OCI-M2 (cell line): ENCODE measurements around the gene PYDC1.
"Not testable (repeated sequence)": the region's sequence is repeated elsewhere in the genome, so short reads cannot be mapped to it uniquely, and the experiment has no call there.

ENCODE experiments used
- DNase-seq: peaks from one replicate; lab custom pipeline; 2025; ENCODE audit not compliant: unreplicated experiment; lab: John Stamatoyannopoulos, UW

The PYDC1 gene

DNA sequence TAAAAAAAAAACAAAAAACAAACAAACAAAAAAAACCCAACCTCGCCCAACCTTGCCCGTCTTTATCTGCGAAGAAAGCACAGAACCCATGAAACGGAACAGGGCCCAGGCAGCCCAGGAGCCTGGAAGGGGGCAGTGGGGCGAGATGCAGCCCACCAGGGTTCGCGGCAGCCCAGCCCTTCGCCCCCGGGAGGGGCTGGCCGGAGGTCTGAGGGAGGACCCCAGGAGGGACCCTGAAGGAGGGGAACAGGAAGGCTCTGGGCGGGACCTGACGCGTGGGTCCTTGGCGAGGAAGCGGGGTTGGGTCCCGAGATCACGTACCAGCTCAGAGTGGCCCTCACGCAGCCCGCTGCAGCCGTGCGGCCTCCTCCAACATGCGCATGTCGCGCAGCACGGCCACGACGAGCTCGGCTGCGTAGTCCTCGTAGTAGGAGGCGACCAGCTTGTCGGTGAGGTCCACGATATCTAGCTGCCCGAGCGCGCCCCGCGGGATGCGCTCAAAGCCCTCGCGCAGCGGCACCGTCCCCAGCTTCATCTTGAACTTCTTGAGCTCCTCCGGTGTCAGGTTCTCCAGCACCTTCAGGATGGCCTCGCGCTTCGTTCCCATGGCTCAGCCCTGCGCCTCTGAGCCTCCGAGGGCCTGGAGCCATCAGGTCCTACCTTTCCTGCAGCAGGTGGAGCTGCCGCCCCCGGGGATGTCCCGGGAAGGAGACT, at the start of gene PYDC1:
PYDC1 (minus strand) TSS at position 714 of the 714 bp plus-strand sequence; CDS start at position 607, 107 bp downstream.
- DNase-seq = no peak

DNA sequence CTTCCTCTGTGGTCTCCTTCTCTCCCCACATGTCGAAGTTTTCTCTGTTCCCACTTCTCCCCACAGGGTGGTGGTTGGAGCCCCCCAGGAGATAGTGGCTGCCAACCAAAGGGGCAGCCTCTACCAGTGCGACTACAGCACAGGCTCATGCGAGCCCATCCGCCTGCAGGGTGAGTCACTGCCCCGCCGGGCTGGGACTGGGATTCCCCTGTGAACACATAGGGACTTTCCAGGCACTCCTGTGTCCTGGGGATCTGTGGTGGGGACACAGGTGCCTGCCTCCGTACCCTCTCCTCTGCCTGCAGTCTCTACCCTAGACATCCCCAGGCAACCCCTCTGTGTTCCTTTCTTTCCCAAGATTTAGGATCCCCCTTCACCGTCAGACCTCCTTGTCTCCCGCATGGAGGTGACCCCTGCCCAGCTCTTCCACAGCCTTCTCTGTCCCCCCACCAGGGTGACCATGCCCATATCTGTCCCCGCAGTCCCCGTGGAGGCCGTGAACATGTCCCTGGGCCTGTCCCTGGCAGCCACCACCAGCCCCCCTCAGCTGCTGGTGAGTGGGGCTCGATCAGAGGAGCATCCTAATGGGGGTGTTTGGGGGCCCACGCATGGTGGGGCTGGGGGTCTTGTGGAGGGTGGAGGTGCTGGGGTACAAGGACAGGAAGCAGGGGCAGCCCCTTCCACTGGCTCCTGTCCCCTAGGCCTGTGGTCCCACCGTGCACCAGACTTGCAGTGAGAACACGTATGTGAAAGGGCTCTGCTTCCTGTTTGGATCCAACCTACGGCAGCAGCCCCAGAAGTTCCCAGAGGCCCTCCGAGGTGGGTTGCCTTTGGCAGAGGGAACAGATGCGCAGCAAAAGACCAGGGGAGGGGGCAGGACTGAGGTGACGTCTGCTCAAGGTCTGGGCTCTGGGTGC, 48.7 kb upstream of the PYDC1 start:
- no peak for DNase-seq

DNA sequence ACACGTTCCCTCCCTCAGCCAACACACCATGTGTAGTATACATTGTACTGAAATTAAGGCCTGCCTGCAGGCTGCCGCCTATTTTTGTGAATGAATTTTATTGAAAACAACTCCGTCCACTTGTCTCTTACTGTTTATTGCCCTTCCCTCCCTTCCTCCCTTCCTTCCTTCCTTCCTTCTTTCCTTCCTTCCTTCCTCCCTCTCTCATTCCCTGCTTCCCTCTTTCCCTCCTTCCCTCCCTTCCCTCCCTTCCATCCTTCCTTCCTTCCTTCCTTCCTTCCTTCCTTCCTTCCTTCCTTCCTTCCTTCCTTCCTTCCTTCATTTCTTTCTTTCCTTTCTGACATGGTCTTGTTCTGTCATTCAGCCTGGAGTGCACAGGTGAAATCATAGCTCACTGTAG, 45.1 kb upstream of the PYDC1 start:
- no peak for DNase-seq

DNA sequence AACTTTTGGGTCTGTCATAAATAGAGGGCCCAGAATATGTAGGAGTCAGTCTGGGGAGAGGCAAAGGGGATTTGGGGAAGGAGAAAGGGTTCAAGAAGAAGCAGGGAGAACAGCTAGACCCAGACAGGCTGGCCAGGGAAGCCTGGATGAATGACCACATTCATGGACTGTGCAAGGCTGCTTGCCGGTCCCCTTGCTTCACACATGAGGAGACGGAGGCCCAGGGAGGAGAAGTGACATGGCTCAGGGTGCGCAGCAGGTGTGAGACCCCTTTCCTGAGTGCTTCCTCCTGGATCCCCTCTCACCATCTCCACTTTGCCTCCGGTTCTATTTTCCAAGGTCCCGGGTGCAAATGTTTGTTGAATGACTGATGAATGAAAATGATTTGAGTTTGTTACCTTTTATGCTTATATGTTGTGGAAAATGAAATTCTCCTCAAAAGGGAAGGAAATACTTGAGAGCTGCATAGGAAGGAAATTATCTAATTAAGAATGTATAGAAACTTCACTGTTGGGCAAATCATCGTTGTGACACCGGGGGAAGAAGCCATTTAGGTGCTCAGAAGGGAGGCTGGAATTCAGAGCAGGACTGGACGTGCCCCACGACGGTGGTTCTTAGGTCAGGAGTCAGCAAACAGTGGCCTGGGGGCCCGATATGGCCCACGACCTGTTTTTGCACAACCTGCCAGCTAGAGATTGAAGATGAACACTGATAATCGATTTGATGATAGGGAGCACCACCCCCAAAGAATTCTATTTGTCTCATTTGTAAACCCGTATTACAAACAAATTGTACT, 43.4 kb upstream of the PYDC1 start:
- DNase-seq = no peak

DNA sequence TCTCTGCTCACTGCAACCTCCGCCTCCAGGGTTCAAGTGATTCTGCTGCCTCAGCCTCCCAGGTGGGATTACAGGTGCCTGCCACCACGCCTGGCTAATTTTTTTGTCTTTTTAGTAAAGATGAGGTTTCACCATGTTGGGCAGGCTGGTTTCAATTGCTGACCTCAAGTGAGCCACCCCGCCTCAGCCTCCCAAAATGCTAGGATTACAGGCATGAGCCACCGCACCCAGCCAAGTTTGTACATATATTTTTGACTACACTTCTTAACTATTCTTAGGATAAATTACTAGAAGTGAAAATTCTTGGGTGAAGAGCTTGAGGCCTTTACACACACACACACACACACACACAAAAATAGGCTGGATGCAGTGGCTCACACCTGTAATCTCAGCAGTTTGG, 41.4 kb upstream of the PYDC1 start:
- DNase-seq = no peak

DNA sequence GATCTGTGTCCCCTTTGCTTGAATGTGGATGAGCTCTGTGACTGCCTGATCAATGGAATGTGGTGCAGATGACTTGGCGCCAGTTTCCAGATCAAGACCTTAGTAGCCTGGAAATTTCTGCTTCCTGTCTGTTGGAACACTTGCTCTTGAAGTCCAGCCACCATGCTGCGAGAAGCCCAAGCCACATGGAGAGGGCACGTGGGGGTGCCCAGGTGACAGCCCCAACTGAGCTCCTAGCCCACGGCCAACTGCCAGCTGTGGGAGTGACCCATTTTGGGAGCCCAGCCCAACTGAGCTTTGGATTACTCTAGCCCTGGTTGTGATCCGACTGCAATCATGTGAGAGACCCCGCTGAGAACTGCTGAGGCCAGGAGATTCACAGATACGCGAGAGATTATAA, 39.5 kb upstream of the PYDC1 start:
- no peak for DNase-seq

DNA sequence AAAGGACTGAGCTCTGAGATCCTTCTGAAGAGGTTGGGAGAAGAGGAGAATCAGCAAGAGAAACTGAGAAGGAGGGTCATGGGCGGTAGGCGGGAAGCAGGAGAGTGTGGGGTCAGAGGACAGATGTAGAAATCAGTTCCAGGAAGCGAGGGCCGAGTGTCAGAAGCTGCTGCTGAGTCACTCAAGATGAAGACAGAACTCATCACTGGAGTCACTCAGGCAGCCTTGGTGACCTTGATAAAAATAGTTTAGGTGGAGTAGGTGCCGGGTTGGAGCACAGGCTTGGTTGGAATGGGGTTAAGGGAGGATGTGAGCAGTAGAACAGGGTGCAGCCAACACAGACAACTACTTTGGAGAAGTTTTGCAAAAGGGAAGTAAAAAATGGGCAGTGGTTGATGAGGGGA, 36.7 kb upstream of the PYDC1 start:
- no peak for DNase-seq

DNA sequence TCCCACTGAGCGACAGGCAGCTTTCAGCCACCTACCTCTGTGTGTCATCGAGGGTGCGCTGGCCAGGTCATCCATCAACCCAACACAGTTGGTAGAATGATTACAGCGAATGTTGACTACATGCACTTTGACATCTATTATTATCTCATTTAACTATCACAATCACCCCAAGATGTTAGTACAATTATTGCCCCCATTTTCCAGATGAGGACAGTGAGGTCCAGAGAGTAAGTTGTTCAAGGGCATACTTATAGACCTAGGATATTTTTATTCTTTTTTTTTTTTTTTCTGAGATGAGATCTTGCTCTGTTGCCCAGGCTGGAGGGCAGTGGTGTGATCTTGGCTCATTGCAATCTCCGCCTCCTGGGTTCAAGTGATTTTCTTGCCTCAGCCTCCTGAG, 34.5 kb upstream of the PYDC1 start:
- DNase-seq = no peak

DNA sequence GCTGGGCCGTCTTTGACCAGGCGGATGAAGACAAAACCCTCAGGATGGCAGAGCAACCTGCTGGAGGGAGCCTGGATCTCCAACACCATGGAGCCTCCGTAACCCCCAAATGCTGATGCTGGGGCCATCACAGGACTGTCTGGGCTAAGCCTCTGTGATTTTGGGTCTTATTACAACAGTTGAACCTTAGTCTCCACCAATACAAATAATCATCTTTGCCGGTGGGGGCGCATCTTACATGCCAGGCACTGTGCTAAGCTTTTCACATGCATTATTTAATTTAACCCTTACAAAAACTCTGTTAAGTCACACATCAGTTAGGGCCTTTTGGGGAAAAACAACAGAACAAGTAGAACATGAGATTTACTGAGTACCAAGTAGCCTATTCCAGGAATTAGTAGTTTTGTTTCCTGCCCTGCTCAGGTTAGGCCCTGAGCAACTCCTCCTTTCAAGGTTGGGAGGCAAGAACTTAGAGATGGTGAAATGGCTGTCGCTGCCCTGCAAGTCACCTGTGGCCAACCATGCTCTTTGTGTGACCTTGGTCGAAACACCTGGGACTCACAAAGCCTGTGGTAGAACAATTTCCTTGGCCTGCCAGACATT, 33.9 kb upstream of the PYDC1 start:
- DNase-seq = no peak

DNA sequence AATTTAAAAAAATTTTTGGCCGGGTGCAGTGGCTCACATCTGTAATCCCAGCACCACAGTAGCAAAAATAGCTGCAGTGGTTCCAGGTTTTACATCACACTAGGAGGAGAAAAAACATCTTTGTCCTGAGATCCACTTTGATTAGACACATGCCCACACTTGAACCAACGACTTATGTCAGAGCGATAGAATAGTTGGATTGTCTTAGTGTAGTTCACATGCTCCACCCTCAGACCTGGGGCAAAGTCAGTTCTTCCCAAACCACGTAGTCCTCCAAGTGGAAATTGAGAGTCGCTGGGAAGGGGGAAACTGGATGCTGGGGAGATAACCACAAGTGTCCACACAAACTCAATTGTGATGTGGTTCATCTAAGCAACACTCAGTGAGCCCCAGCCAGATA, 31.4 kb upstream of the PYDC1 start:
- DNase-seq = no peak

DNA sequence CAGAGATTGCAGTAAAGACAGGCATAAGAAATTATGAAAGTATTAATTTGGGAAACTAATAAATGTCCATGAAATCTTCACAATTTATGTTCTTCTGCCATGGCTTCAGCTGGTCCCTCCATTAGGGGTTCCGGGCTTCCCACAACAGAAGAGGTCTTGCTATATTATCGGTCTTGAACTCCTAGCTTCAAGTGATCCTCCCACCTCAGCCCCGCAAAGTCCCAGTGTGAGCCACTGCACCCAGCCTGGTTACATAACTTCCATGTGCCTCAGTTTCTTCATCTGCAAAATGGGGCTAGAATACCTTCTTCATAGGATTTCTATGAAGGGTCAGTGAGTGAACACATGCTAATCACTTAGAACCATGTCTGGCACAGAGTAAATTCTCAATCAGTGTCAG, 29.4 kb upstream of the PYDC1 start:
- no peak for DNase-seq

DNA sequence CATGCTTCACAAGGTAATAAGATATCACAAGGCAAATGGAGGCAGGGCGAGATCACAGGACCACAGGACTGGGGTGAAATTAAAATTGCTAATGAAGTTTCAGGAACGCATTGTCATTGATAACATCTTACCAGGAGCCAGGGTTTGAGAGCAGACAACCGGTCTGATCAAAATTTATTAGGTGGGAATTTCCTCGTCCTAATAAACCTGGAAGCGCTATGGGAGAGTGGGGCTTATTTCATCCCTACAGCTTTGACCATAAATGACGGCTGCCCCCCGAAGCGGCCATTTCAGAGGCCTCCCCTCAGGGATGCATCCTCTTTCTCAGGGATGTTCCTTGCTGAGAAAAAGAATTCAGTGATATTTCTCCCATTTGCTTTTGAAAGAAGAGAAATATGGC, 28.7 kb upstream of the PYDC1 start:
- DNase-seq = not testable (repeated sequence)

DNA sequence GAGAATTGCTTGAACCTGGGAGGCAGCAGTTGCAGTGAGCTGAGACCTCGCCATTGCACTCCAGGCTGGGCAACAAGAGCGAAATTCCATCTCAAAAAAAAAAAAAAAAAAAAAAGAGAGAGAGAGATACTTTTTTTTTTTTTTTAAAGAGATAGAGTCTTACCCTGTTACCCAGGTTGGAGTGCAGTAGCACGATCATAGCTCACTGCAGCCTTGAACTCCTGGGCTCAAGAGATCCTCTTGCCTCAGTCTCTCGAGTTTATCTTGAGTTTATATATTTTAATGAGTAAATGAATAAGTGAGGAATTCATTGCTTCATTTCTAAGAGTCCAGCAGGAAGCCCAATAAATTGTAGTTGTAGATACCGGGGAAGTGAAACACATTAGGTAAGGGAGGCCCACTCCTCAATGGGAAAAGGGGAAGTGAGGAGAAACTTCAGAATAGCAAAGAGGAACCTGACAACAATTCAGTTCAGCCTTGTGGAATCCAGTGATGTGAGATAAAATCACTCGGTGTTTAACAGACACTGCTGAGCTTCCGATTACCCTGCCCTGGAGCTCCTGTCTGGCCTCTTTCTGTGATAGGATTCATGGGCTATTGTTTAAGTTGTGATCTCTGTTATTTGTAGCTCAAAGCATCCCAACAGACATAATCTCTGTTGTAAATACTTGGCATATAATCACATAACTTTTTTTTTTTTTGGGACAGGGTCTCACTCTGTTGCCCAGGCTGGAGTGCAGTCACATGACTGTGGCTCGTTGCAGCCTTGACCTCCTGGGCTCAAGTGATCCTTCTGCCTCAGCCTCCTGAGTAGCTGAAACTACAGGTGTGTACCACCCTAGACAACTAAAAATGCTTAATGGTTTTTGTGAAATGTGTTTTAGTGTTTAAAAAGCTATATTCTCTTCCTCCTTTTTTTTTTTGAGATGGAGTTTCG, 27.1 kb upstream of the PYDC1 start:
- peak; percentile 33 for DNase-seq

DNA sequence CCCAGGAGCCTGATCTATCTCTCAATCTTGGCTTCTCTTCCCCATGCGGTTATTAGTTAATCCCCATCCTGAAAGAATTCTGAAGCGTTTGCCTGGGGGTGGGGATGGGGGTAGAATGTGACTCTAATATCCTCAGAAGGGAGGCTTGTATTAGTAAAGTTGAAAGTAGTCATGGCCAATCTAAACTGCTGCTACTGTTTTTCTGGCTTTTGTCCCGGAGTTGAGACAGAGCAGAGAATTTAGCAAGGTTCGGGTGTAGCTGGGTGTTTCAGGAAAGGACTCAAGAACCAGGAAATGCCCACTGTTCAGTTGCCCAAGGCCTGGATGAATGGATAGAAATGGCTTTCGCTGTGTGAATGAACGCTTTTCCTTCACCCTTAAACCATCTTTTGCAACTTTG, 25.3 kb upstream of the PYDC1 start:
- no peak for DNase-seq

DNA sequence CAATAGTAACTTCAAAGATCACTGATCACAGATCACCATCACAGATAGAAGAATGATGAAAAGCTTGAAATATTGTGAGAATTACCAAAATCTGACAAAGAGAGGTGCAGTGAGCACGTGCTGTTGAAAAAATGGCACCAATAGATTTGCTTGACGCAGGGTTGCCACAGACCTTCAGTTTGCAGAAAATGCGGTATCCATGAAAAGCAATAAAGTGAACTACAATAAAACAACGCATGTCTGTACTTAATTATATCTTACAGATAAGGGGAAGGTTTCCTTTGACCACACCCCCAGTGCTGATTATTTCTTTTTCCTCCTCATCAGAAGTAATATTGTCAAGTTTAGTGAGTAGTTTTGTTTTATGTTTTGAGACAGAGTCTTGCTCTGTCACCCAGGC, 21.1 kb upstream of the PYDC1 start:
- DNase-seq = no peak

DNA sequence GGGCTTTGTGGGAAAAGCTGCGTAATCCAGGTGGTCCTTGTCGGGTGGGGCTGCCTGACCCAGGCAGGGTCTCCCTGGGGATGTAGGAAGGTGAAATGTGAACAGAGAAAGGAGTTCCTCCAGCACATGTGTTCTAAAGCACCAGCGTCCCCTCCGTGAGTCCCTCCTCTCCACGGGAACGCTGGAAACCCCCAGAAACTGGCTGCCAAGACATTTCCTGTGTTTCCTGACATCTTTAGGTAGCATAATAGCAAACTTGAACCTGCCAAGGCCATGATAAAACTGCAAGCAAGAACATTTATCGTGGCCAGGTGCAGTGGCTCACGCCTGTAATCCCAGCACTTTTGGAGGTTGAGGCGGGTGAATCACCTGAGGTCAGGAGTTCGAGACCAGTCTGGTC, 12.6 kb upstream of the PYDC1 start:
- DNase-seq = no peak

DNA sequence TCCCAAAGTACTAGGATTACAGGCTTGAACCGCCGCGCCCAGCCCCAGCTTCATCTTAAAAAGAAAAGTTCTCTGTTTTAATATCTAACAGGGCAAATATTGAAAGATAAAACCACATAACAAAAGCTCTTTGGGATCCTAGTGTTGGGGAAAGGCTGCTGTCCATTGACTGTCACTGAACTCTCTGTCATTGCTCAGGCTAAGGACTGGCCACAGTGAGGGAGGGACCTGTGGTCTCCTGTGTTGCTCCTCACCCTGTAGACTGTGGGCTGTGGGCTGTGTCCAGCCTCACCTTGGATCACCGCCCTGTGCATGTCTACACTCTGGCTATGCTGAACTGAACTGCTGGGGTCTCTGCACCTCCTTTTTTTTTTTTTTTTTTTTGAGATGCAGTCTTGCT, 11.3 kb upstream of the PYDC1 start:
- DNase-seq = no peak

DNA sequence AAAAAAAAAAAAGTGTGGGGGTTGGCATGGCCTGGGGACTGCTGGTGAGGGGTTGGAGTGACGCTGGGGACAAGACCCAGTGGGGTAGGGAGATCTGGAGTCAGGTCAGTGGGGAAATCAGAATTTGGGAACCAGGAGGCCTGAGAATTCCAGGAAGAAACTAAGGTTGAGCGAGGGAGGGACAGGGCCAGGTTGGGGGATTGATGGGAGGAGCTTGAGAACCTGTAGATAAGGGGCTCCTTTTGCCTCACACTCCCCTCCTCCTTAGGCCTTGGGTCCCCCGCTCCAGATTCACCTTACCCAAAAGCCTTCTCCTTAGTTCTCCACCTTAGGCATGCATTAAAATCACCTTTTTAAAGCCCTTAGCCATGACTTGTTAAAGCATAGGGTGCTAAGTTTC, 8.3 kb upstream of the PYDC1 start:
- no peak for DNase-seq

DNA sequence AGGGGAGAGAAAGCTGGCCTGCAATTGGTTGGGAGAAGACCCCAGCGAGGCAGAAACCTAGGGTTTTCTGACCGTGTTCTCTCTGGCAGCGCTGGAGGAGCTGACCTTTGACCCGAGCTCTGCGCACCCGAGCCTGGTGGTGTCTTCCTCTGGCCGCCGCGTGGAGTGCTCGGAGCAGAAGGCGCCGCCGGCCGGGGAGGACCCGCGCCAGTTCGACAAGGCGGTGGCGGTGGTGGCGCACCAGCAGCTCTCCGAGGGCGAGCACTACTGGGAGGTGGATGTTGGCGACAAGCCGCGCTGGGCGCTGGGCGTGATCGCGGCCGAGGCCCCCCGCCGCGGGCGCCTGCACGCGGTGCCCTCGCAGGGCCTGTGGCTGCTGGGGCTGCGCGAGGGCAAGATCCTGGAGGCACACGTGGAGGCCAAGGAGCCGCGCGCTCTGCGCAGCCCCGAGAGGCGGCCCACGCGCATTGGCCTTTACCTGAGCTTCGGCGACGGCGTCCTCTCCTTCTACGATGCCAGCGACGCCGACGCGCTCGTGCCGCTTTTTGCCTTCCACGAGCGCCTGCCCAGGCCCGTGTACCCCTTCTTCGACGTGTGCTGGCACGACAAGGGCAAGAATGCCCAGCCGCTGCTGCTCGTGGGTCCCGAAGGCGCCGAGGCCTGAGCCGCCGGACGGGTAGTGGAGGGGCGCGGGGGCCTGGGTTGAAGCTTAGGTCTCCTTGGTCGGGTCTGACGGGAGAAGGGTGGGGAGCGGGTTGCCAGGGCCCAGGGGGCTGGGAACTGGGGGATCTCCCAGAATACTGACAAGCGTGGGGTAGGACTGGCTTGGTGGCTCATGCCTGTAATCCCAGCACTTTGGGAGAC, 7.4 kb upstream of the PYDC1 start:
- no peak for DNase-seq
